Measurements from ENCODE around the gene CHD3. TPM values are rescaled to one million over a fixed set of nuclear protein-coding genes. Genes with fewer than 3 reads are reported as not detected.

CHD3 gene
- total and polyA plus RNA-seq, 2 of the 13 experiments (the other 11 are each of a cell fraction or from before 2014, with no cell fraction given): 2.7 to 3.7 TPM

- TF ChIP-seq SP5 (CRISPR knock-in tag; IDR thresholded peaks at IDR 0.05; ENCODE audit: borderline replicate concordance, low read depth): no peak
- no peak for TF ChIP-seq GLI4 (CRISPR knock-in tag; IDR thresholded peaks at IDR 0.05; ENCODE audit: borderline replicate concordance)
- no peak for TF ChIP-seq KLF12 (CRISPR knock-in tag; IDR thresholded peaks at IDR 0.05; ENCODE audit: borderline replicate concordance)
- TF ChIP-seq ZNF580 (CRISPR knock-in tag; IDR thresholded peaks at IDR 0.05; ENCODE audit: borderline replicate concordance, low read depth): peak; percentile 66; the same call in 1 of the 2 replicates
- no peak for TF ChIP-seq THYN1 (CRISPR knock-in tag; IDR thresholded peaks at IDR 0.05; ENCODE audit: borderline replicate concordance, low read depth)
- TF ChIP-seq ZNF225 (CRISPR knock-in tag; IDR thresholded peaks at IDR 0.05): no peak; the same call in 1 of the 2 replicates
- no peak; the same call in 1 of the 2 replicates for TF ChIP-seq KDM5A (IDR thresholded peaks at IDR 0.05; ENCODE audit: borderline replicate concordance, low read length)
- TF ChIP-seq MAF1 (CRISPR knock-in tag; IDR thresholded peaks at IDR 0.05; ENCODE audit: borderline replicate concordance): no peak
- TF ChIP-seq NRL (CRISPR knock-in tag; IDR thresholded peaks at IDR 0.05; ENCODE audit: borderline replicate concordance): no peak
- TF ChIP-seq ZBTB3 (CRISPR knock-in tag; IDR thresholded peaks at IDR 0.05; ENCODE audit: borderline replicate concordance, low read depth): no peak
- TF ChIP-seq MXD4 (CRISPR knock-in tag; IDR thresholded peaks at IDR 0.05): 0 out of 2 replicates have a peak, but pooled peaks have one; percentile 61
- TF ChIP-seq HNF4A (CRISPR knock-in tag; IDR thresholded peaks at IDR 0.05): no peak
- TF ChIP-seq ZMAT3 (CRISPR knock-in tag; conservative IDR thresholded peaks at IDR 0.05): peak; percentile 54; the same call in 1 of the 2 replicates
- 0 out of 2 replicates have a peak, but pooled peaks have one; percentile 50 for TF ChIP-seq ZIK1 (CRISPR knock-in tag; IDR thresholded peaks at IDR 0.05; ENCODE audit: borderline replicate concordance, low read depth)
- no peak for TF ChIP-seq ZNF839 (CRISPR knock-in tag; IDR thresholded peaks at IDR 0.05; ENCODE audit: borderline replicate concordance)
- TF ChIP-seq SUZ12 (IDR thresholded peaks at IDR 0.05; ENCODE audit: low read depth, low read length): peak; percentile 83
- TF ChIP-seq ZNF281 (CRISPR knock-in tag; IDR thresholded peaks at IDR 0.05; ENCODE audit: borderline replicate concordance): peak; percentile 88; the same call in 1 of the 2 replicates
- no peak for TF ChIP-seq ZNF512 (CRISPR knock-in tag; IDR thresholded peaks at IDR 0.05)
- no peak for TF ChIP-seq ATRX (CRISPR knock-in tag; IDR thresholded peaks at IDR 0.05; ENCODE audit: borderline replicate concordance)
- TF ChIP-seq ZBTB20 (CRISPR knock-in tag; IDR thresholded peaks at IDR 0.05; ENCODE audit: borderline replicate concordance, low read depth): no peak
- TF ChIP-seq ZNF761 (CRISPR knock-in tag; conservative IDR thresholded peaks at IDR 0.05): no peak; the same call in 1 of the 2 replicates
- TF ChIP-seq ZNF441 (CRISPR knock-in tag; IDR thresholded peaks at IDR 0.05; ENCODE audit: borderline replicate concordance): no peak
- peak; percentile 66; the same call in 1 of the 2 replicates for TF ChIP-seq KDM5B (CRISPR knock-in tag; IDR thresholded peaks at IDR 0.05; ENCODE audit: borderline replicate concordance)
- no peak for TF ChIP-seq RNF2 (conservative IDR thresholded peaks at IDR 0.05; ENCODE audit: low read depth)
- TF ChIP-seq ZSCAN20 (CRISPR knock-in tag; IDR thresholded peaks at IDR 0.05; ENCODE audit: borderline replicate concordance): no peak; the same call in 1 of the 2 replicates
Measured at GRCh38 chr17:7856811-7857712, 31.5 kb upstream of the CHD3 start, which contains the start of gene NAA38 (continued).
